GM12878 (cell line): ENCODE data around the gene POFUT2. TPM values are rescaled to one million over a fixed set of nuclear protein-coding genes. Genes with fewer than 3 reads are reported as not detected.

Experiments used
- ATF3 ChIP-seq: IDR thresholded peaks from 2 replicates; pipeline ENCODE4 v1.6.1; 2011; ENCODE audit warnings: low read depth, mild to moderate bottlenecking, low read length, moderate library complexity, borderline replicate concordance; ENCODE audit errors: extremely low read depth
- CREB1 ChIP-seq: IDR thresholded peaks from 2 replicates; pipeline ENCODE4 v1.6.1; 2012; ENCODE audit warnings: low read depth, mild to moderate bottlenecking, inconsistent platforms
- CREM ChIP-seq: IDR thresholded peaks from 2 replicates; pipeline ENCODE4 v1.6.1; 2014; ENCODE audit warnings: antibody characterized with exemption, low read depth
- ELK1 ChIP-seq: IDR thresholded peaks from 2 replicates; pipeline ENCODE4 v1.6.1; 2012; ENCODE audit warnings: low read depth, low read length, improper control_type of control experiment
- JUNB ChIP-seq: IDR thresholded peaks from 2 replicates; pipeline ENCODE4 v1.6.1; 2016; ENCODE audit warnings: antibody characterized with exemption, mild to moderate bottlenecking
- PML ChIP-seq: IDR thresholded peaks from 2 replicates; pipeline ENCODE4 v1.6.1; 2012; ENCODE audit warnings: low read length, inconsistent platforms
- RAD21 ChIP-seq: IDR thresholded peaks from 2 replicates; pipeline ENCODE4 v1.6.1; 2011; ENCODE audit warnings: mild to moderate bottlenecking, low read depth, low read length, moderate library complexity; ENCODE audit not compliant: insufficient read depth
- RAD51 ChIP-seq: fragments of 450-650 bp; IDR thresholded peaks from 2 replicates; pipeline ENCODE4 v1.6.1; 2016; ENCODE audit warnings: moderate library complexity, mild to moderate bottlenecking, inconsistent platforms
- RELB ChIP-seq: fragments of 450-650 bp; IDR thresholded peaks from 2 replicates; pipeline ENCODE4 v1.6.1; 2017; ENCODE audit warnings: low read depth, mild to moderate bottlenecking, moderate library complexity
- RFX5 ChIP-seq: IDR thresholded peaks from 2 replicates; pipeline ENCODE4 v1.6.1; 2011; ENCODE audit warnings: low read depth, low read length, improper control_type of control experiment
- STAT3 ChIP-seq: IDR thresholded peaks from 2 replicates; pipeline ENCODE4 v1.6.1; 2011; ENCODE audit warnings: low read depth, low read length, improper control_type of control experiment
- SUZ12 ChIP-seq: fragments of 200-600 bp; sonication (generic); IDR thresholded peaks from one replicate; pipeline ENCODE4 v1.6.1; 2018; ENCODE audit warnings: antibody characterized with exemption, mild to moderate bottlenecking; ENCODE audit not compliant: unreplicated experiment
- TBL1XR1 ChIP-seq: IDR thresholded peaks from 2 replicates; pipeline ENCODE4 v1.6.1; 2012; ENCODE audit warnings: low read depth, low read length, improper control_type of control experiment
- ZBTB11 ChIP-seq: fragments of 450-650 bp; formaldehyde crosslinking; IDR thresholded peaks from 2 replicates; pipeline ENCODE4 v1.5.0; 2022; ENCODE audit warnings: mild to moderate bottlenecking, missing genetic modification characterization
- ZSCAN29 ChIP-seq: fragments of 450-650 bp; IDR thresholded peaks from 2 replicates; pipeline ENCODE4 v1.6.1; 2017; ENCODE audit warnings: mild to moderate bottlenecking, moderate library complexity
- polyA plus RNA-seq, 11 experiments: library from polyadenylated mRNA; depleted of rRNA in 4 of 11; unstranded in 6 of 11; stranded (reverse) in 5 of 11; fragments of >200 nt; fragmentation: Nextera tagmentation in 4 of 11; fragmentation: Illumina TruSeq in 1 of 11; extraction: Ambion mirVana in 4 of 11; extraction: Trizol in 1 of 11; gene quantifications; 1 replicate in 1 of 11; 2 replicates in 10 of 11; pipeline versions ENCODE4 v1.2.1 to v1.2.3, GENCODE V29; 2011 to 2016; ENCODE audit warnings: inconsistent platforms in 2 of 11, missing spikeins in 2 of 11, low read depth in 1 of 11
- total RNA-seq, 4 experiments: library from RNA; depleted of rRNA in 3 of 4; stranded (reverse); fragments of >200 nt in 3 of 4; fragmentation: Illumina TruSeq in 1 of 4; extraction: Trizol in 1 of 4; gene quantifications; 2 replicates each; pipeline versions ENCODE4 v1.2.1 to v1.2.3, GENCODE V29; 2013 to 2021
- TF ChIP-seq, protein P1 (sequence below): fragments of 450-650 bp; IDR thresholded peaks from 2 replicates; pipeline ENCODE4 v1.6.1; 2018; ENCODE audit warnings: borderline replicate concordance, mild to moderate bottlenecking; ENCODE audit not compliant: partially characterized antibody
- TF ChIP-seq, protein P2 (sequence below): fragments of 450-650 bp; conservative IDR thresholded peaks from 2 replicates; pipeline ENCODE4 v1.6.1; 2017; ENCODE audit warnings: mild to moderate bottlenecking, moderate library complexity

Gene POFUT2
- total and polyA plus RNA-seq, 10 of the 15 experiments (the other 5 are each of a cell fraction or from before 2014, with no cell fraction given), result 1.2 to 15.1 (median 6.8) TPM

- no peak; the same call in 1 of the 2 replicates for TF ChIP-seq ATF3
- peak; percentile 71; the same call in 1 of the 2 replicates for TF ChIP-seq TBL1XR1
- TF ChIP-seq, protein P1, sequence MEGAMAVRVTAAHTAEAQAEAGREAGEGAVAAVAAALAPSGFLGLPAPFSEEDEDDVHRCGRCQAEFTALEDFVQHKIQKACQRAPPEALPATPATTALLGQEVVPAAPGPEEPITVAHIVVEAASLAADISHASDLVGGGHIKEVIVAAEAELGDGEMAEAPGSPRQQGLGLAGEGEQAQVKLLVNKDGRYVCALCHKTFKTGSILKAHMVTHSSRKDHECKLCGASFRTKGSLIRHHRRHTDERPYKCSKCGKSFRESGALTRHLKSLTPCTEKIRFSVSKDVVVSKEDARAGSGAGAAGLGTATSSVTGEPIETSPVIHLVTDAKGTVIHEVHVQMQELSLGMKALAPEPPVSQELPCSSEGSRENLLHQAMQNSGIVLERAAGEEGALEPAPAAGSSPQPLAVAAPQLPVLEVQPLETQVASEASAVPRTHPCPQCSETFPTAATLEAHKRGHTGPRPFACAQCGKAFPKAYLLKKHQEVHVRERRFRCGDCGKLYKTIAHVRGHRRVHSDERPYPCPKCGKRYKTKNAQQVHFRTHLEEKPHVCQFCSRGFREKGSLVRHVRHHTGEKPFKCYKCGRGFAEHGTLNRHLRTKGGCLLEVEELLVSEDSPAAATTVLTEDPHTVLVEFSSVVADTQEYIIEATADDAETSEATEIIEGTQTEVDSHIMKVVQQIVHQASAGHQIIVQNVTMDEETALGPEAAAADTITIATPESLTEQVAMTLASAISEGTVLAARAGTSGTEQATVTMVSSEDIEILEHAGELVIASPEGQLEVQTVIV, result no peak
- TF ChIP-seq RAD51, result no peak
- no peak for TF ChIP-seq JUNB
- TF ChIP-seq CREM, result peak; percentile 69; the same call in 1 of the 2 replicates
- no peak for TF ChIP-seq ZBTB11 (CRISPR knock-in tag)
- TF ChIP-seq ELK1, result peak; percentile 60
- TF ChIP-seq CREB1, result peak; percentile 77
- TF ChIP-seq RAD21, result no peak
- TF ChIP-seq RELB, result peak; percentile 42; the same call in 1 of the 2 replicates
- no peak for TF ChIP-seq ZSCAN29
- TF ChIP-seq SUZ12, result no peak
- TF ChIP-seq, protein P2, sequence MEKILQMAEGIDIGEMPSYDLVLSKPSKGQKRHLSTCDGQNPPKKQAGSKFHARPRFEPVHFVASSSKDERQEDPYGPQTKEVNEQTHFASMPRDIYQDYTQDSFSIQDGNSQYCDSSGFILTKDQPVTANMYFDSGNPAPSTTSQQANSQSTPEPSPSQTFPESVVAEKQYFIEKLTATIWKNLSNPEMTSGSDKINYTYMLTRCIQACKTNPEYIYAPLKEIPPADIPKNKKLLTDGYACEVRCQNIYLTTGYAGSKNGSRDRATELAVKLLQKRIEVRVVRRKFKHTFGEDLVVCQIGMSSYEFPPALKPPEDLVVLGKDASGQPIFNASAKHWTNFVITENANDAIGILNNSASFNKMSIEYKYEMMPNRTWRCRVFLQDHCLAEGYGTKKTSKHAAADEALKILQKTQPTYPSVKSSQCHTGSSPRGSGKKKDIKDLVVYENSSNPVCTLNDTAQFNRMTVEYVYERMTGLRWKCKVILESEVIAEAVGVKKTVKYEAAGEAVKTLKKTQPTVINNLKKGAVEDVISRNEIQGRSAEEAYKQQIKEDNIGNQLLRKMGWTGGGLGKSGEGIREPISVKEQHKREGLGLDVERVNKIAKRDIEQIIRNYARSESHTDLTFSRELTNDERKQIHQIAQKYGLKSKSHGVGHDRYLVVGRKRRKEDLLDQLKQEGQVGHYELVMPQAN, result peak; percentile 62
- TF ChIP-seq STAT3, result no peak
- TF ChIP-seq PML, result no peak
- no peak for TF ChIP-seq RFX5
Observed at GRCh38 chr21:45287438-45288391, at the start of gene POFUT2 (continued).
